ENCODE measurements around the gene ENTREP1.
"Not testable (repeated sequence)": the region's sequence is repeated elsewhere in the genome, so short reads cannot be mapped to it uniquely, and the experiment has no call there.

The ENTREP1 gene

DNA sequence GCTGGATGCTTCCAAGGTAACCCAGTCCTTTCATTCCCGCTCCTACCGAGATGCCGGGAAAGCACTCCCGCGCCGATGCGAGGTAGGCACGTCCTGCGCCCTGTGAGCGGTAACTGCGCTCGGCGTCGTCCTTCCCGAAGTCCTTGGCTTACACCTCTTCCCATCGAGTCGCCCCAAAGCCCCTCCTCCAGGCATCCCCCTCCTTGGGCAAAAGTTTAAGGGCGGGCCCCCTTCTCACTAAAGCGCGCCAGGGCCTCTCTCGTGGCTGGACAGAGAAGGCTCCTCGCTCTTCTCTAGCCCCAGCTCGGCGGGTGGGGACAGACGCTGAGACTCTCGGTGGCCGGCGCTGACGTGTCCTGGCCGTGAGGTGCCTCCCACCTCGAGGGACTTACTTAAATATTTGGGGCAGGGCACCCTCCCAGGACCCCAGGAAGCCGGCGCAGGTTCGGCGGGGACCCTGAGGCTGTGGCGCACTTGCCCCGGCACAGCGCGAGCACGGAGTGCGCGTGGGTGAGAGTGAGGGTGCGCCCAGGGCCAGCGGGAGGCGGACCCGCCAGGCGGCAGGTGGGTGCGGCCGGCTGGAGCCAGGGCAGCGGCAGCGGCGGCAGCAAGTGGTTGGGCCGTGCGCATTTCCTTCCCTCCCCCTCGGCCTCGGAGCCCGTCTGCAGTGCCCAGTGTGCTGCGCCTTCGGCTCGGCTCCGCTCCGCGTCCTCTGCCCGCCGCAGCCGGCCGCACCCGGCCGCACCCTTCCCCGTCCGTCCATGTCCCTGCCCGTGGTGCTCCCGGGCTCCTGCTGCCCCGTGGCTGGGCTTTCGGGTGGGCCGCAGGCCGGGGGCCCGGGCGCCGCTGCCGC, at the start of gene ENTREP1:
TSS of gene ENTREP1 (plus strand) at position 667 of the 853 bp plus-strand sequence. CDS start at position 762, 95 bp downstream.
- DNase-seq, result peak; percentile 87

DNA sequence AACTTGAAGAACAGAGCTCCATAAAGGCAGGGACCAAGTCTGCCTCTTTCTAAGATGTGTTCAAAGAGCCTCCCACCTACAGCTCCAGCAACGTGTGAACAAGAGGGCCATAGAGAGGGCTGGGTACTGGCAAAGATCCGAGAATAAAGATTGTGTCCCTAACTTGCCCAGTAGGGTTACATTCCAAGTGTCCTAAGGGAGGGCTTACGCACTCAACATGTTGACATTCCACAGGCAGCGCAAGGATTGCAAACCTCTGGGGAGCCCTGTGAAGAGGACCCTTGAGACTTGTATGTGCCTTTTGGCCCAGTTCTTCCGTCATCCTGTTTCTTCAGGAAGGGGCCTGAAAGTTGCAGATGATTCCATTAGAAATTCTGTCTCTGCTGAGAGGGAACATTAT, 48.2 kb upstream of the ENTREP1 start:
- DNase-seq, result no peak

DNA sequence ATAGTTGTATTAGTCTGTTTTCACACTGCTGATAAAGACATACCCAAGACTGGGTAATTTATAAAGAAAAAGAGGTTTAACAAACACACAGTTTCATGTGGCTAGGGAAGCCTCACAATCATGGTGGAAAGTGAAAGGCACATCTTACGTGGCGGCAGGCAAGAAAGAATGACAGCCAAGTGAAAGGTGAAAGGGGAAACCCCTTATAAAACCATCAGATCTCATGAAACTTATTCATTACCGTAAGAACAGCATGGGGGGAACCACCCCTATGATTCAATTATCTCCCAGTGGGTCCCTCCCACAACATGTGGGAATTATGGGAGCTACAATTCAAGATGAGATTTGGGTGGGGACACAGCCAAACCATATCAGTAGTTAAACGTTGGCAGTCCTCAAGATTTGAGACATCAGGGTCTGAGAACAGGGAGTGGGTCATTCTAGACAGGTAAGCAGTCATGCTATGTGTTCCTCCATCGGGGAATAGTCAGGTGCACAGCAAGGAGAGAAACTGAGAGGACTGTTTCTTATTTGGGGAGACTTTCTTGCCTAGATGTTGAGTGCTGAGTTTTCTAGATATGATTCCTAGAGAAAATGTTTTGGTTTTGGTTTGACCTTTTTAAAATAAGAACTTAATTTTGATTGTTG, 45.8 kb upstream of the ENTREP1 start:
- no peak for DNase-seq

DNA sequence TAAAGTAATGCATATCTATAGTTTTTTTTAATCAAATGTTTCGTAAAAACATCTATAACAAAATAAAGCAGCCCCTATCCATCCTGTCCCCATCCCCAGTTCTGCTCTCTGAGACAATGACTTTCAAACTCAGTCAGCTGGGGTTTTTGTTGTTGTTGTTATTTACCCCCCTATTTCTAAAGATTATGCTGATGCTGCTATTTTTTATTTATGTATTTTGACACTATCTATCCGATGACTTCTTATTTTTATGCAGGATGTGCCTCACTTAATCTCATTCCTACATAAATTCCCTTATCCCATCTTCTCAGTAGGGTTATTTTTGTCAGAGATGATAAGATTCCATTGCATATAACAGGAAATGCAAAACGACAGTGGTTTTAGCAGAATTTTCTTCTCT, 45.3 kb upstream of the ENTREP1 start:
- DNase-seq, result no peak

- no peak for DNase-seq
Measured at GRCh38 chr9:69283003-69283402, 42.0 kb upstream of the ENTREP1 start.

- DNase-seq, result no peak
Measured at GRCh38 chr9:69292078-69292477, 32.9 kb upstream of the ENTREP1 start.

DNA sequence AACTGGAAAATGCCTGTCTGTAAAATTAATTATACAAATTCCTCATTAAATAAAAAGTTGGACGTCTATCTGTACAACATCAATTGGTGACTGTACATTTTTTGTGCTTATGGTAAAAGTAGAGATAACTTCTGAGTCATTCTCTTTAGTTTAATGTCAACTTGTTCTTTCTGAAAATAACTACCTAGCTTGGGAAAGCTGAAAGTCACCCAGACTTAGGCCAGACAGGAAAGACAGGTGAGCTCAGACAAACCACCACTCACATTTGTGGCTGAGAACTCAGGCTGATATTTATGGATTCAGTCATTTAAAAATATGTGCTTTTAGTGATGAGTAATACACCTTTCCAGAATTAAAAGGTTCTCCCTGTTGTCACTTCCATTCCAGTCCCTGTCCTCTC, 31.9 kb upstream of the ENTREP1 start:
- DNase-seq, result no peak

DNA sequence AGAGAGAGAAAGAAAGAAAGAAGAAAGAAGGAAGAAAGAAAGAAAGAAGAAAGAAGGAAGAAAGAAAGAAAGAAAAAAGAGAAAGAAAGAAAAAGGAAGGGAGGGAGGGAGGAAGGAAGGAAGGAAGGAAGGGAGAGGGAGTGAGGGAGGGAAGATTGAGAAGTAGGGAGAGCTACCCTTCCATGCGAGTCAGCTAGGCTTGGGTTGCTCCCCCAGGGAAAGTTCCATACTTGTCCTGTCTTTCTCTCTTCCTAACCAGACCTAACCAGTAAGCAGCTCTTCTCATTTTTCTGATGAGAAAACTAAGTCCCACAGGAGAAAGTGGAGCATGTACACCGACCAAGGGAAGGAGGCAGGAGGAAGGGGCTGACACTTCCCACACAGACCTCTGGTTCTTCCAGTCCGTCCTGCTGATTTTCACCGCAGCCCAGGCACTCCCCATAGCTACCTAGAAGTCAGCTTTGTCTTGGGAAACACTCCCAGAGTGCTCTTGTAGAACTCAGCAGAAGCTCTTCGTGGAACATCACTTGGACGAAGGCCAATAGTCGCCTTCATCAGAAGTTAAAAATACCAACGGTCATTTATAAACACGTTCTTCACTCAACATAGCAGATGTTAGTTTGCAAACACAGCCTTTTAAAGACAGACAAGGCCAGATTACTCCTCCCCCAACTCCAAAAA, 29.0 kb upstream of the ENTREP1 start:
- no peak for DNase-seq

- DNase-seq, result no peak
Measured at GRCh38 chr9:69297300-69297980, 27.6 kb upstream of the ENTREP1 start.

- DNase-seq, result no peak
Measured at GRCh38 chr9:69299315-69299714, 25.7 kb upstream of the ENTREP1 start.

DNA sequence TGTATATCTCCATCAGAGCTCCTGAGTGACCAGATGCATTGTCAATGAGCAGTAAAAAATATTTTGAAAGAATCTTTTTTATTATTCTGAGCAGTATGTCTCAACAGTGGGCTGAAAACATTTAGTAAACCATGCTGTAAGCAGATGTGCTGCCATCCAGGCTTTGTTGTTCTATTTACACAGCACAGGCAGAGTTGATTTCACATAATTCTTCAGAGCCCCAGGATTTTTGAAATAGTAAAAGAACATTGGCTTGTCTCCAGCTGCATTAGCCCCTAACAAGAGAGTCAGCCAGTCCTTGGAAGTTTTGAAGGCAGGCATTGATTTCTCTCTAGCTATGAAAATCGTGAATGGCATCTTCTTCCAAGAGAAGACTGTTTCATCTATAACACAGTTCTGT, 25.2 kb upstream of the ENTREP1 start:
- DNase-seq, result no peak

GRCh38 chr9:69303331-69303730, 21.7 kb upstream of the ENTREP1 start:
- DNase-seq, result no peak

- DNase-seq, result not testable (repeated sequence)
Measured at GRCh38 chr9:69306895-69307445, 18.0 kb upstream of the ENTREP1 start.

DNA sequence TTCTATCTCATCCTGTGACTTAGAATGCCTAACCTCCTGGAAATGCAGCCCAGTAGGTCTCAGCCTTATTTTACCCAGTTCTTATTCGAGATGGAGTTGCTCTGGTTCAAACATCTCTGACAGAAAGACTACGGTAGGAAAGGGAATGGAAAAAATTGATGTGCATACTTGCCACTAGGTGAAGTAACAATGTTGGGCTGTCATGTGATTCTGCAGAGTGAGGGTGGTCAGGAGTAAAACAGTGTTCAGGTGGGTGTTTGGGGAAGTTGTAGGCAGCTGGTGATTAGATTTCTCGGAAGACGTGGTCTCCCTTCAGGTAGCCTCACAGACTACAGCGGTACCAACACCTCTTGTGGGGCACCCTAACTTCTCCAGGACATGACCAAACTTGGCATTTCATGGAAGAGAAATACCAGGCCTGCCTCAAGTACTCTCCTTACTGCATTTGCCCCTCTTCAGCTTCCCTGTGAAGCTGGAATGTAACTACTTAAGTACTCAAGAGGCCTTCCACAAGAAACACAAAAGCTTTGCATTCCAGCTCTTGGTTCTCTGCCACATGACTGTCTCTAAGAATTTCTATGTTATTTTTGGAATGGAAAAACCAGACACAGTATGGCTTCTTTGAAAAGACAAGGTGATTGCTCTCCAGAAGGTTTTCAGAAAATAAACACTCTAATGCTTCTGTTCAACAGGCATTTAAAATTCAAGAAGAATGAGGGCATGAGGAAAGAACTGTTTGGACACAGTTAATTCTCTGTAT, 17.4 kb upstream of the ENTREP1 start:
- peak; percentile 30 for DNase-seq

GRCh38 chr9:69308206-69308931, 16.6 kb upstream of the ENTREP1 start:
- DNase-seq, result no peak

GRCh38 chr9:69313175-69313574, 11.8 kb upstream of the ENTREP1 start:
- DNase-seq, result no peak

DNA sequence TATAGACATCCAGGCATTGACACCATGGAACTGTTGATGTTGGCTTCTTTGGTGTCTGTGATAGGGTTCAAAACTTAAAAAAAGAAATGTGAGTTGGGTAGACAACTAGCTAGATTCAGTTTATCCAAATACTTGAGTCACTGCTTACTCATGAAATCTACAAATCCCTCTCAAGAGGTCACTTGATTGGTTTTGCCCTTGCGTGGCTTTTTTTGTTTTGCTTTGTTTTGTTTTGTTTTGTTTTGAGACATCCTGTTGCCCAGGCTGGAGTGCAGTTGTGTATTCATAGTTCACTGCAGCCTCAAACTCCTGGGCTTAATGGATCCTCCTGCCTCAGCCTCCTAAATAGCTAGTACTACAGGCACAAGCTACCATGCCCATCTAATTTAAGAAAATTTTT, 10.5 kb upstream of the ENTREP1 start:
- DNase-seq, result peak; percentile 75

- peak; percentile 88 for DNase-seq
Measured at GRCh38 chr9:69317081-69317480, 7.9 kb upstream of the ENTREP1 start.

DNA sequence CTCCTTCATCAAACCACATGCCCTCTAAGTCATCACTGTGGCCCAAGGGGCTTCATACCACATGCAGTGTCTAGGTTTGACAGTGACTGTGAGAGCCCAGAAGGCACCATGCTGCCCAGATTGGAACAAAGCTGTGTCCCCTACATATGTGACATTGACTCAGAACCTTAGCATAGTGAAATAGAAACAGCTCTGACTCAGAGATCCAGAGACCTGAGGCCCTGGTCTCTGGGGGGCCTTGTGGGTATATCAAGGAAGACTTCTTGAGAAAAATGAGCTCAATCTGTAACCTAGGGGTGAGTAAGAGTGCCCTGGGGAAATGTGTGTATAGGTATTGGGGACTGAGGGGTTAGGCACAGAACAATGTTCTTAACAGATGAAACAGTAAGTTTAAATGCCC, 7.1 kb upstream of the ENTREP1 start:
- DNase-seq, result no peak

GRCh38 chr9:69319324-69320025, 5.5 kb upstream of the ENTREP1 start:
- DNase-seq, result no peak

GRCh38 chr9:69322256-69322655, 2.8 kb upstream of the ENTREP1 start:
- no peak for DNase-seq

Measured in DMS53 (cell line).